Stomach (tissue), 4 donors: ENCODE measurements around the gene ACAP2.

Experiments
- CTCF ChIP-seq, 7 experiments: fragments of 450-650 bp in 4 of 7; fragments of 200-600 bp in 3 of 7; sonication (generic) in 3 of 7; IDR thresholded peaks; one replicate each; pipeline ENCODE4 v1.5.1; 2016 to 2019; ENCODE audit warnings: antibody characterized with exemption in 7 of 7, control low read depth in 2 of 7, mild to moderate bottlenecking in 1 of 7
- EP300 ChIP-seq: sonication (generic); formaldehyde crosslinking; IDR thresholded peaks from one replicate; pipeline ENCODE4 v1.6.1; 2017; ENCODE audit warnings: antibody characterized with exemption
- POLR2A ChIP-seq, 4 donors: fragments of 450-650 bp; IDR thresholded peaks; one replicate each; pipeline ENCODE4 v1.6.1; 2016; ENCODE audit warnings: antibody characterized with exemption in 4 of 4, control low read depth in 2 of 4, mild to moderate bottlenecking in 1 of 4, moderate library complexity in 1 of 4

- no peak for TF ChIP-seq POLR2A (IDR thresholded peaks at IDR 0.05)
- peak in 4 of 7 experiments; percentile 22 to 100 (median 68) for TF ChIP-seq CTCF (IDR thresholded peaks at IDR 0.05)
- no peak for TF ChIP-seq EP300
Measured at GRCh38 chr3:195259475-195260279, 183.1 kb downstream of the ACAP2 start.
